Lower leg skin (tissue), 3 donors: ENCODE results near the gene PHF3.

Experiments used
- CTCF ChIP-seq, 3 donors: fragments of 450-650 bp; IDR thresholded peaks; one replicate each; pipeline ENCODE4 v1.5.1; 2016; ENCODE audit warnings: antibody characterized with exemption in 3 of 3, mild to moderate bottlenecking in 3 of 3, moderate library complexity in 2 of 3
- POLR2A ChIP-seq, 2 donors: fragments of 450-650 bp; IDR thresholded peaks; one replicate each; pipeline ENCODE4 v1.6.1; 2016 to 2017; ENCODE audit warnings: antibody characterized with exemption in 2 of 2, mild to moderate bottlenecking in 1 of 2, moderate library complexity in 1 of 2

DNA sequence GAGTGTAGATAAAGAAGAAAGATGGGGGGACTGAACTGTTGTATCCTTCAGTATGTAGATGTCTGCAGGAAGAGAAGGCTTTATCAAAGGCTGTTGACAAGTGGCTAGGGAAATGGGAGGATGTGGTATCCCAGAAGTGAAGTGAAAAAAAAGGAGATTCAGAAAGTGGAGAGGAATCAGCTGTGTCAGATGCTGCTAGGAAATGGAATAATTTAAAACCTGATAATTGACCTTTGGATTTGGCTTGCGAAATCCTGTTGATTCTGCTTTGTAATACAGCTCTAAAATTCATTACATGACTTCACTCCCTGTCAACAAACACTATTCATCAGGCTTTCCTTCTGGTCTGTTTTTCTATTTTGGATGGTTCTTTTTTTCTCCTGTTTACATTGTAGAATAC lies 41.7 kb downstream of the PHF3 start:
- TF ChIP-seq CTCF (IDR thresholded peaks at IDR 0.05) (no peak), POLR2A (IDR thresholded peaks at IDR 0.05) (no peak)
